GM21526 (cell line): ENCODE results near the gene HOXA9.

ENCODE experiments used
- ATAC-seq: cut with Tn5 transposase; IDR thresholded peaks from one replicate; pipeline ENCODE4 v1.9.1; 2021; ENCODE audit warnings: moderate library complexity; ENCODE audit not compliant: unreplicated experiment, low FRiP score

The HOXA9 gene

GRCh38 chr7:27177795-27178320 lies 12.5 kb upstream of the HOXA9 start:
- no peak for ATAC-seq

- no peak for ATAC-seq
These were observed 11.8 kb upstream of the HOXA9 start for GRCh38 chr7:27176962-27177794.

GRCh38 chr7:27176524-27176845 lies 11.1 kb upstream of the HOXA9 start:
- ATAC-seq = no peak

GRCh38 chr7:27175626-27176523 lies 10.5 kb upstream of the HOXA9 start:
- no peak for ATAC-seq

- no peak for ATAC-seq
These were observed 9.7 kb upstream of the HOXA9 start for GRCh38 chr7:27174874-27175625.

- ATAC-seq = no peak
These were observed 8.9 kb upstream of the HOXA9 start, which contains the start of gene HOXA10 for GRCh38 chr7:27173956-27174873. TSS of gene HOXA10 (minus strand) at chr7:27174320. CDS start at chr7:27174306, 14 bp downstream.

GRCh38 chr7:27173511-27173955 lies 8.2 kb upstream of the HOXA9 start:
- ATAC-seq = no peak

- no peak for ATAC-seq
These were observed 7.6 kb upstream of the HOXA9 start for GRCh38 chr7:27172823-27173510.

- no peak for ATAC-seq
These were observed 7.0 kb upstream of the HOXA9 start for GRCh38 chr7:27172315-27172774.

- ATAC-seq = no peak
These were observed 6.4 kb upstream of the HOXA9 start for GRCh38 chr7:27171637-27172314.

- no peak for ATAC-seq
These were observed 5.9 kb upstream of the HOXA9 start for GRCh38 chr7:27171325-27171636.

GRCh38 chr7:27170426-27171324 lies 5.3 kb upstream of the HOXA9 start:
- ATAC-seq = no peak

- ATAC-seq = no peak
These were observed 4.5 kb upstream of the HOXA9 start for GRCh38 chr7:27169658-27170425.

GRCh38 chr7:27168265-27168947 lies 3.1 kb upstream of the HOXA9 start:
- no peak for ATAC-seq

- no peak for ATAC-seq
These were observed 2.6 kb upstream of the HOXA9 start for GRCh38 chr7:27167916-27168264.
